Lower leg skin (tissue), 3 donors: ENCODE results near the gene CDCA4.
"Not testable (repeated sequence)": the region's sequence is repeated elsewhere in the genome, so short reads cannot be mapped to it uniquely, and the experiment has no call there.

Source experiments
- POLR2A ChIP-seq, 2 donors: fragments of 450-650 bp; IDR thresholded peaks; one replicate each; pipeline ENCODE4 v1.6.1; 2016 to 2017; ENCODE audit warnings: antibody characterized with exemption in 2 of 2, mild to moderate bottlenecking in 1 of 2, moderate library complexity in 1 of 2
- TF ChIP-seq, protein P1 (sequence below), 3 donors: fragments of 450-650 bp; IDR thresholded peaks; one replicate each; pipeline ENCODE4 v1.5.1; 2016; ENCODE audit warnings: antibody characterized with exemption in 3 of 3, mild to moderate bottlenecking in 3 of 3, moderate library complexity in 2 of 3

DNA sequence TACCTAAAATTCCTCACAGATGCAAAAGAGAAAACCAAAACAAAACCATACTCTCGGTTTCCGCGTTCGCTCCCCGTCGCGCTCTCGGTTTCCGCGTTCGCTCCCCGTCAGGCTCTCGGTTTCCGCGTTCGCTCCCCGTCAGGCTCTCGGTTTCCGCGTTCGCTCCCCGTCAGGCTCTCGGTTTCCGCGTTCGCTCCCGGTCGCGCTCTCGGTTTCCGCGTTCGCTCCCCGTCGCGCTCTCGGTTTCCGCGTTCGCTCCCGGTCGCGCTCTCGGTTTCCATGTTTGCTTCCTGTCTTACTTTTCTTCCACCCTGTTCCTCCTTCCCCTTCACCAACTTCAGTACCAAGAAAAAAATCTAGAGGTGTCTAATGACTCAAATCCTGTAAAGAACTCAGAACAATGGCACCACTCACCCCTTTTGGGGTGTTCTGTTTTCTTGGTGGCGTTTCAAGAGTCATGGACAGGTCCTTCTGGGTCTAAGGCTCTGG lies 12.6 kb upstream of the CDCA4 start:
- not testable (repeated sequence) for TF ChIP-seq POLR2A (IDR thresholded peaks at IDR 0.05)
- TF ChIP-seq, protein P1, sequence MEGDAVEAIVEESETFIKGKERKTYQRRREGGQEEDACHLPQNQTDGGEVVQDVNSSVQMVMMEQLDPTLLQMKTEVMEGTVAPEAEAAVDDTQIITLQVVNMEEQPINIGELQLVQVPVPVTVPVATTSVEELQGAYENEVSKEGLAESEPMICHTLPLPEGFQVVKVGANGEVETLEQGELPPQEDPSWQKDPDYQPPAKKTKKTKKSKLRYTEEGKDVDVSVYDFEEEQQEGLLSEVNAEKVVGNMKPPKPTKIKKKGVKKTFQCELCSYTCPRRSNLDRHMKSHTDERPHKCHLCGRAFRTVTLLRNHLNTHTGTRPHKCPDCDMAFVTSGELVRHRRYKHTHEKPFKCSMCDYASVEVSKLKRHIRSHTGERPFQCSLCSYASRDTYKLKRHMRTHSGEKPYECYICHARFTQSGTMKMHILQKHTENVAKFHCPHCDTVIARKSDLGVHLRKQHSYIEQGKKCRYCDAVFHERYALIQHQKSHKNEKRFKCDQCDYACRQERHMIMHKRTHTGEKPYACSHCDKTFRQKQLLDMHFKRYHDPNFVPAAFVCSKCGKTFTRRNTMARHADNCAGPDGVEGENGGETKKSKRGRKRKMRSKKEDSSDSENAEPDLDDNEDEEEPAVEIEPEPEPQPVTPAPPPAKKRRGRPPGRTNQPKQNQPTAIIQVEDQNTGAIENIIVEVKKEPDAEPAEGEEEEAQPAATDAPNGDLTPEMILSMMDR (IDR thresholded peaks at IDR 0.05): not testable (repeated sequence)
